Lower leg skin (tissue), 4 donors: ENCODE measurements around the gene TRAF3IP1. TPM values are rescaled to one million over a fixed set of nuclear protein-coding genes. Genes with fewer than 3 reads are reported as not detected.

Experiments
- DNase-seq, 2 donors: peaks; one replicate each; pipeline ENCODE4 v3.0.0-alpha.2; 2019; ENCODE audit warnings: low spot score in 2 of 2
- H3K4me3 ChIP-seq: fragments of 200-600 bp; sonication (generic); 2 replicates; pipeline ENCODE4 v1.5.1; 2017; ENCODE audit warnings: mild to moderate bottlenecking, low read depth; ENCODE audit not compliant: poor library complexity, severe bottlenecking
- CTCF ChIP-seq, 3 donors: fragments of 450-650 bp; IDR thresholded peaks; one replicate each; pipeline ENCODE4 v1.5.1; 2016; ENCODE audit warnings: antibody characterized with exemption in 3 of 3, mild to moderate bottlenecking in 3 of 3, moderate library complexity in 2 of 3
- POLR2A ChIP-seq, 2 donors: fragments of 450-650 bp; IDR thresholded peaks; one replicate each; pipeline ENCODE4 v1.6.1; 2016 to 2017; ENCODE audit warnings: antibody characterized with exemption in 2 of 2, mild to moderate bottlenecking in 1 of 2, moderate library complexity in 1 of 2
- WGBS, 2 donors: methylation state at CpG; one replicate each; pipeline ENCODE4 v1.1.5; 2018; 5-methylcytosine and 5-hydroxymethylcytosine counted together
- intact Hi-C: fragments of 100-400 bp; cut with DNase I; formaldehyde crosslinking; loops from one replicate; pipeline ENCODE4 v1.15.0; 2023; ENCODE audit warnings: low total_unique reads
- total RNA-seq, 4 donors: library from RNA; depleted of rRNA; stranded (reverse); fragments of >200 nt; gene quantifications; one replicate each; pipeline ENCODE4 v1.1.0, GENCODE V29; 2016

TRAF3IP1 gene
- total RNA-seq, 4 donors from 2014 or later = 4.3 to 8.7 (median 8.2) TPM

- TF ChIP-seq CTCF (IDR thresholded peaks at IDR 0.05) (no peak), POLR2A (IDR thresholded peaks at IDR 0.05) (no peak)
- intact Hi-C loops = no loop called here
Measured at GRCh38 chr2:238313289-238313990, 6.9 kb upstream of the TRAF3IP1 start.

GRCh38 chr2:238313991-238314350, 6.3 kb upstream of the TRAF3IP1 start:
- no peak overlapping the region for H3K4me3 ChIP-seq
- no peak for DNase-seq
- TF ChIP-seq POLR2A (IDR thresholded peaks at IDR 0.05) = no peak
- TF ChIP-seq CTCF (IDR thresholded peaks at IDR 0.05) = no peak
- whole genome bisulfite sequencing, 2 donors = 38 to 62% methylated on average over 2 of the region's 2 CpGs
- intact Hi-C loops = no loop called here

More at GRCh38 chr2:238313289-238313990, 6.9 kb upstream of the TRAF3IP1 start:
- H3K4me3 ChIP-seq = no peak overlapping the region
- peak in 1 of 2 donors; percentile 59 for DNase-seq
- WGBS, 2 donors = 92 to 96% methylated on average over 8 of the region's 8 CpGs

- intact Hi-C loops = no loop called here
- no peak for TF ChIP-seq POLR2A (IDR thresholded peaks at IDR 0.05)
- no peak for TF ChIP-seq CTCF (IDR thresholded peaks at IDR 0.05)
- peak in 1 of 2 donors; percentile 71 for DNase-seq
- no peak overlapping the region for H3K4me3 ChIP-seq
- WGBS, 2 donors = 98 to 99% methylated on average over 8 of the region's 8 CpGs
Measured at GRCh38 chr2:238314576-238314975, 5.7 kb upstream of the TRAF3IP1 start.

GRCh38 chr2:238315031-238315595, 5.2 kb upstream of the TRAF3IP1 start:
- H3K4me3 ChIP-seq = no peak overlapping the region
- WGBS, 2 donors = 95 to 96% methylated on average over 8 to 13 of the region's 13 CpGs
- TF ChIP-seq CTCF (IDR thresholded peaks at IDR 0.05) (no peak), POLR2A (IDR thresholded peaks at IDR 0.05) (no peak)
- DNase-seq = peak in 1 of 2 donors; percentile 71
- intact Hi-C loops = no loop called here

GRCh38 chr2:238320648-238321281, 447 bp downstream of the TRAF3IP1 start:
- H3K4me3 ChIP-seq = peak overlapping the region; percentile 55
- 1 to 2% methylated on average over 29 to 55 of the region's 65 CpGs for WGBS, 2 donors
- peak in 1 of 2 donors; percentile 84 for DNase-seq
- TF ChIP-seq CTCF (IDR thresholded peaks at IDR 0.05) = no peak
- TF ChIP-seq POLR2A (IDR thresholded peaks at IDR 0.05) = no peak
- intact Hi-C loops = no loop called here
